Left renal cortex interstitium (tissue), 4 donors: ENCODE results near the gene RPUSD1. TPM values are rescaled to one million over a fixed set of nuclear protein-coding genes. Genes with fewer than 3 reads are reported as not detected.

Source experiments
- polyA plus RNA-seq, 4 donors: library from polyadenylated mRNA; unstranded; fragments of 120-200 nt; gene quantifications; one replicate each; pipeline ENCODE4 v1.2.1, GENCODE V29; 2013; ENCODE audit not compliant: insufficient read length in 4 of 4

Gene RPUSD1
- polyA plus RNA-seq, 4 donors, result 9.7 to 18.5 (median 16.5) TPM

Other genes starting within 250 kb of the RPUSD1 start
- gene PRR35, start 228.0 kb downstream of the RPUSD1 start, polyA plus RNA-seq, result 10 to 100 TPM in 3 of 4 donors, 1 to 10 TPM in 1; 8.2 to 20.3 (median 16.6) TPM
- 10 to 100 TPM in 1 of 4 donors, 1 to 10 TPM in 3; 7.3 to 13.7 (median 8.3) TPM for gene NHLRC4, start 221.4 kb downstream of the RPUSD1 start, polyA plus RNA-seq
- gene PIGQ, start 218.4 kb downstream of the RPUSD1 start, polyA plus RNA-seq, result 10 to 100 TPM; 44.9 to 92.7 (median 76.9) TPM
- gene RAB40C, start 198.3 kb downstream of the RPUSD1 start, polyA plus RNA-seq, result 10 to 100 TPM; 15.4 to 32.2 (median 24.8) TPM
- 1 to 10 TPM in 3 of 4 donors, under 1 TPM in 1; 0.83 to 3.7 (median 2.3) TPM for gene WFIKKN1, start 157.4 kb downstream of the RPUSD1 start, polyA plus RNA-seq
- gene METTL26, start 152.1 kb downstream of the RPUSD1 start, polyA plus RNA-seq, result 10 to 100 TPM; 40.1 to 81.6 (median 60.1) TPM
- gene MCRIP2, start 146.6 kb downstream of the RPUSD1 start, polyA plus RNA-seq, result 10 to 100 TPM; 13.6 to 30.9 (median 25.1) TPM
- gene WDR90, start 139.0 kb downstream of the RPUSD1 start, polyA plus RNA-seq, result 10 to 100 TPM; 23.5 to 76.1 (median 52.9) TPM
- gene RHOT2, start 120.2 kb downstream of the RPUSD1 start, polyA plus RNA-seq, result 100 to 1,000 TPM in 1 of 4 donors, 10 to 100 TPM in 3; 53.4 to 131 (median 95.7) TPM
- 1 to 10 TPM; 1.1 to 3.4 (median 1.7) TPM for gene RHBDL1, start 112.7 kb downstream of the RPUSD1 start, polyA plus RNA-seq
- 100 to 1,000 TPM; 110 to 187 (median 117) TPM for gene STUB1, start 108.0 kb downstream of the RPUSD1 start, polyA plus RNA-seq
- 10 to 100 TPM; 55.7 to 85.7 (median 69.2) TPM for gene JMJD8, start 104.0 kb downstream of the RPUSD1 start, polyA plus RNA-seq
- 10 to 100 TPM in 3 of 4 donors, 1 to 10 TPM in 1; 9.1 to 18.3 (median 13.1) TPM for gene WDR24, start 98.0 kb downstream of the RPUSD1 start, polyA plus RNA-seq
- gene FBXL16, start 82.6 kb downstream of the RPUSD1 start, polyA plus RNA-seq, result 1 to 10 TPM in 2 of 4 donors, under 1 TPM in 2; 0.69 to 1.7 (median 1.2) TPM
- 10 to 100 TPM in 2 of 4 donors, 1 to 10 TPM in 2; 4.7 to 14.0 (median 11.8) TPM for gene METRN, start 73.3 kb downstream of the RPUSD1 start, polyA plus RNA-seq
- gene ANTKMT, start 67.2 kb downstream of the RPUSD1 start, polyA plus RNA-seq, result 10 to 100 TPM; 11.3 to 32.8 (median 21.2) TPM
- gene CCDC78, start 61.9 kb downstream of the RPUSD1 start, polyA plus RNA-seq, result 1 to 10 TPM; 1.1 to 4.3 (median 3.4) TPM
- gene HAGHL, start 61.3 kb downstream of the RPUSD1 start, polyA plus RNA-seq, result 1 to 10 TPM; 1.9 to 7.7 (median 7.3) TPM
- gene CIAO3, start 47.4 kb downstream of the RPUSD1 start, polyA plus RNA-seq, result 10 to 100 TPM; 21.7 to 32.2 (median 27.6) TPM
- gene MSLN, start 27.6 kb downstream of the RPUSD1 start, polyA plus RNA-seq, result 10 to 100 TPM; 11.6 to 26.2 (median 20.2) TPM
- 10 to 100 TPM; 16.0 to 47.6 (median 28.0) TPM for gene CHTF18, start 239 bp upstream of the RPUSD1 start, polyA plus RNA-seq
- gene GNG13, start 12.4 kb upstream of the RPUSD1 start, polyA plus RNA-seq, result under 1 TPM in 3 of 4 donors, not detected in 1; 0.17 to 0.49 (median 0.27) TPM
- gene LMF1, start 182.6 kb upstream of the RPUSD1 start, polyA plus RNA-seq, result 10 to 100 TPM; 14.6 to 26.5 (median 21.0) TPM
- 1 to 10 TPM; 2.7 to 5.4 (median 4.9) TPM for gene SOX8, start 193.4 kb upstream of the RPUSD1 start, polyA plus RNA-seq